Lung (tissue), 12 donors: ENCODE measurements around the gene ZNF70. TPM values are rescaled to one million over a fixed set of nuclear protein-coding genes. Genes with fewer than 3 reads are reported as not detected.

Experiments used
- ATAC-seq: fragments of 200-7000 bp; cut with Tn5 transposase; one replicate; pipeline ENCODE4 v1.9.1; 2020; ENCODE audit warnings: moderate number of reproducible peaks; ENCODE audit not compliant: insufficient read depth, low FRiP score
- DNase-seq, 3 donors: peaks; one replicate each; pipeline ENCODE4 v3.0.0-alpha.2; 2013 to 2017
- H3K27ac ChIP-seq, 2 donors: one replicate each; pipeline ENCODE4 v1.5.1; 2013; ENCODE audit warnings: mild to moderate bottlenecking in 2 of 2, moderate library complexity in 2 of 2, control low read depth in 1 of 2, inconsistent platforms in 1 of 2, low read depth in 1 of 2, low read length in 1 of 2
- H3K27me3 ChIP-seq, 3 donors: one replicate each; pipeline ENCODE4 v1.5.1; 2013; ENCODE audit warnings: low read length in 2 of 3; ENCODE audit not compliant: control insufficient read depth in 3 of 3, insufficient read depth in 3 of 3
- H3K36me3 ChIP-seq, 4 donors: one replicate each; pipeline ENCODE4 v1.5.1; 2013; ENCODE audit warnings: low read length in 4 of 4, mild to moderate bottlenecking in 1 of 4, moderate library complexity in 1 of 4; ENCODE audit not compliant: control insufficient read depth in 4 of 4, insufficient read depth in 4 of 4
- H3K4me1 ChIP-seq, 5 donors: one replicate each; pipeline ENCODE4 v1.5.1; 2013; ENCODE audit warnings: low read length in 5 of 5, mild to moderate bottlenecking in 2 of 5, moderate library complexity in 1 of 5; ENCODE audit not compliant: control insufficient read depth in 5 of 5, insufficient read depth in 5 of 5
- H3K4me3 ChIP-seq: one replicate; pipeline ENCODE4 v1.5.1; 2013; ENCODE audit warnings: mild to moderate bottlenecking, control low read depth, moderate library complexity
- H3K9ac ChIP-seq, 2 donors: one replicate each; pipeline ENCODE4 v1.5.1; 2013; ENCODE audit warnings: low read length in 2 of 2, control low read depth in 1 of 2; ENCODE audit not compliant: insufficient read depth in 1 of 2
- H3K9me3 ChIP-seq, 4 donors: one replicate each; pipeline ENCODE4 v1.5.1; 2013; ENCODE audit warnings: low read length in 3 of 4, mild to moderate bottlenecking in 1 of 4, moderate library complexity in 1 of 4; ENCODE audit not compliant: control insufficient read depth in 4 of 4, insufficient read depth in 3 of 4
- WGBS, 2 donors: extraction: QIAGEN DNeasy Blood & Tissue Kit; methylation state at CpG; one replicate each; pipeline ENCODE4 v1.1.7; 2013; 5-methylcytosine and 5-hydroxymethylcytosine counted together
- polyA plus RNA-seq, 2 donors: library from polyadenylated mRNA; stranded (reverse); fragments of 200-250 nt; gene quantifications; one replicate each; pipeline ENCODE4 v1.2.1, GENCODE V29; 2013
- total RNA-seq, 2 donors: library from RNA; depleted of rRNA in 1 of 2; stranded (reverse); fragments of >200 nt in 1 of 2; gene quantifications; one replicate each; pipeline ENCODE4 v1.2.1, GENCODE V29; 2014 to 2021
- TF ChIP-seq, protein P1 (sequence below): IDR thresholded peaks from 2 replicates; pipeline ENCODE4 v1.5.1; 2012; ENCODE audit warnings: mild to moderate bottlenecking; ENCODE audit errors: control extremely low read depth, extremely low read depth
- donor health status: control.
- donor health status: control.
- donor health status: Bipolar disorder and iron deficiency.
- donor health status: healthy.
- donor health status: DM: yes; HTN: yes; CAD: no.

Gene ZNF70
- total and polyA plus RNA-seq, 4 donors: 0.98 to 6.9 (median 3.7) TPM

- peaks cover 14 to 39% (median 35%) of the 10 kb centered on the region in 4 donors for H3K36me3 ChIP-seq
- no peak overlapping the region for H3K27ac ChIP-seq
- WGBS, 2 donors: 90 to 94% methylated on average over 25 of the region's 25 CpGs
- DNase-seq (no peak), ATAC-seq (no peak)
- TF ChIP-seq, protein P1, sequence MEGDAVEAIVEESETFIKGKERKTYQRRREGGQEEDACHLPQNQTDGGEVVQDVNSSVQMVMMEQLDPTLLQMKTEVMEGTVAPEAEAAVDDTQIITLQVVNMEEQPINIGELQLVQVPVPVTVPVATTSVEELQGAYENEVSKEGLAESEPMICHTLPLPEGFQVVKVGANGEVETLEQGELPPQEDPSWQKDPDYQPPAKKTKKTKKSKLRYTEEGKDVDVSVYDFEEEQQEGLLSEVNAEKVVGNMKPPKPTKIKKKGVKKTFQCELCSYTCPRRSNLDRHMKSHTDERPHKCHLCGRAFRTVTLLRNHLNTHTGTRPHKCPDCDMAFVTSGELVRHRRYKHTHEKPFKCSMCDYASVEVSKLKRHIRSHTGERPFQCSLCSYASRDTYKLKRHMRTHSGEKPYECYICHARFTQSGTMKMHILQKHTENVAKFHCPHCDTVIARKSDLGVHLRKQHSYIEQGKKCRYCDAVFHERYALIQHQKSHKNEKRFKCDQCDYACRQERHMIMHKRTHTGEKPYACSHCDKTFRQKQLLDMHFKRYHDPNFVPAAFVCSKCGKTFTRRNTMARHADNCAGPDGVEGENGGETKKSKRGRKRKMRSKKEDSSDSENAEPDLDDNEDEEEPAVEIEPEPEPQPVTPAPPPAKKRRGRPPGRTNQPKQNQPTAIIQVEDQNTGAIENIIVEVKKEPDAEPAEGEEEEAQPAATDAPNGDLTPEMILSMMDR: no peak
- peaks cover 0 to 33% (median 4%) of the 10 kb centered on the region in 5 donors for H3K4me1 ChIP-seq
- no peak overlapping the region for H3K4me3 ChIP-seq
- no peaks in the 10 kb centered on the region for H3K27me3 ChIP-seq
- no peaks in the 10 kb centered on the region for H3K9me3 ChIP-seq
- no peak overlapping the region for H3K9ac ChIP-seq
These were observed 41.1 kb upstream of the ZNF70 start for GRCh38 chr22:23791738-23792645.

GRCh38 chr22:23790819-23791737 is 40.2 kb upstream of the ZNF70 start:
- TF ChIP-seq, protein P1: no peak

GRCh38 chr22:23789638-23790037 is 38.7 kb upstream of the ZNF70 start:
- Histone ChIP-seq H3K9ac (no peak overlapping the region), H3K27ac (peak overlapping the region in 1 of 2 donors; percentile 59), H3K36me3 (peaks cover 14 to 26% (median 25%) of the 10 kb centered on the region in 4 donors), H3K4me1 (peaks cover 0 to 38% (median 9%) of the 10 kb centered on the region in 5 donors), H3K9me3 (no peaks in the 10 kb centered on the region), H3K4me3 (no peak overlapping the region), H3K27me3 (no peaks in the 10 kb centered on the region)
- no peak for DNase-seq
- TF ChIP-seq, protein P1: no peak
- 91 to 92% methylated on average over 4 of the region's 4 CpGs for WGBS, 2 donors
- no peak for ATAC-seq

More at GRCh38 chr22:23790819-23791737, 40.2 kb upstream of the ZNF70 start:
- Histone ChIP-seq H3K27me3 (no peaks in the 10 kb centered on the region), H3K9me3 (no peaks in the 10 kb centered on the region), H3K4me3 (no peak overlapping the region), H3K9ac (peak overlapping the region; percentile 9 to 17), H3K27ac (no peak overlapping the region), H3K4me1 (peaks cover 0 to 38% (median 9%) of the 10 kb centered on the region in 5 donors), H3K36me3 (peaks cover 14 to 34% (median 30%) of the 10 kb centered on the region in 4 donors)
- 81 to 85% methylated on average over 11 of the region's 11 CpGs for WGBS, 2 donors
- no peak for ATAC-seq
- peak in 1 of 3 donors; percentile 53 for DNase-seq
